Endometrial microvascular endothelial cells (primary cell): Measurements from ENCODE around the gene MIDN. TPM values are rescaled to one million over a fixed set of nuclear protein-coding genes. Genes with fewer than 3 reads are reported as not detected.
"Not testable (repeated sequence)": the region's sequence is repeated elsewhere in the genome, so short reads cannot be mapped to it uniquely, and the experiment has no call there.

Experiments used
- in situ Hi-C: cut with HindIII; loops from 2 replicates; pipeline ENCODE4 v1.10.0; 2017; ENCODE audit warnings: low sequenced_read_pairs, low pct_unique_long_range_greater_than_20kb; ENCODE audit errors: inconsistent ontology term
- total RNA-seq: library from RNA; depleted of rRNA; stranded (reverse); fragments of >200 nt; gene quantifications from one replicate; pipeline ENCODE4 v1.2.3, GENCODE V29; 2015; ENCODE audit errors: inconsistent ontology term

MIDN gene
- total RNA-seq, 1 donor from 2014 or later = 13.8 TPM

DNA sequence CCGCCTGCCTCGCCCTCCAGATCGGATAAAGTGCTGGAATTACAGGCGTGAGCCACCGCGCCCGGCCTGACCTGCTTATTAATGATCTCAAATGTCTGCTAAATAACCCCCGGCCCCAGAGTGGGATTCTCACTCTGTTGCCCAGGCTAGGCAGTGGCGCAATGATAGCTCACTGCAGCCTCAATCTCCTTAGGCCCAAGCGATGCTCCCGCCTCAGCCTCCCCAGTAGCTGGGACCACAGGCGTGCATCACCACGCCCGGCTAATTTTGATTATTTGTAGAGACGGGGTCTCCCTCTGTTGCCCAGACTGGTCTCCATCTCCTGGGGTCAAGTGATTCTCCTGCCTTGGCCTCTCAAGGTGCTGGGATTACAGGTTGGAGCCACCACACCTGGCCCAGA is 7.5 kb upstream of the MIDN start:
- in situ Hi-C loops = no loop called here

DNA sequence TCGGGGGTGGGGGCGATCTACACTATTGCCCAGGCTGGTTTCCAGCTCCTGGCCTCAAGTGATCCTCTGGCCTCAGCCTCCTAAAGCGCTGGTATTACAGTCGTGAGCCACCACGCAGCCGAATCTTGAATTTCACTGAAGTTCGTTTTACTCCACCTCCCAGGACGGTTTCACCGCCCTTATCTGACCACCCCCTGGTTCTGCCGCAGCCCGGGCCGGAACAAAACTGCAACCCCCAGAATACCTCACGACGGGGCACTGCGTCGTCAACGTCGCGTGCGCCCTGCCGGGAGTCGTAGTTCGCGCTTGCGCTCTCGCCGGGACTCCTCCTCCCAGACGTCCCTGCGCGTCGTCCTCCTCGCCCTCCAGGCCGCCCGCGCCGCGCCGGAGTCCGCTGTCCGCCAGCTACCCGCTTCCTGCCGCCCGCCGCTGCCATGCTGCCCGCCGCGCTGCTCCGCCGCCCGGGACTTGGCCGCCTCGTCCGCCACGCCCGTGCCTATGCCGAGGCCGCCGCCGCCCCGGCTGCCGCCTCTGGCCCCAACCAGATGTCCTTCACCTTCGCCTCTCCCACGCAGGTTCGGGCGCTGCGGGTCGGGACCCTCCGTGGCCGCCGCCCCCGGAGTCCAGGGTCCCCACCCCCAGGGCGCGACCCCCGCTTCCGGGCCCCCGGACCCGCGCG is 6.8 kb upstream of the MIDN start, which contains the start of gene ATP5F1D:
ATP5F1D (plus strand) TSS at position 335 of the 679 bp plus-strand sequence; CDS start at position 435, 100 bp downstream.
- in situ Hi-C loops = no loop called here

DNA sequence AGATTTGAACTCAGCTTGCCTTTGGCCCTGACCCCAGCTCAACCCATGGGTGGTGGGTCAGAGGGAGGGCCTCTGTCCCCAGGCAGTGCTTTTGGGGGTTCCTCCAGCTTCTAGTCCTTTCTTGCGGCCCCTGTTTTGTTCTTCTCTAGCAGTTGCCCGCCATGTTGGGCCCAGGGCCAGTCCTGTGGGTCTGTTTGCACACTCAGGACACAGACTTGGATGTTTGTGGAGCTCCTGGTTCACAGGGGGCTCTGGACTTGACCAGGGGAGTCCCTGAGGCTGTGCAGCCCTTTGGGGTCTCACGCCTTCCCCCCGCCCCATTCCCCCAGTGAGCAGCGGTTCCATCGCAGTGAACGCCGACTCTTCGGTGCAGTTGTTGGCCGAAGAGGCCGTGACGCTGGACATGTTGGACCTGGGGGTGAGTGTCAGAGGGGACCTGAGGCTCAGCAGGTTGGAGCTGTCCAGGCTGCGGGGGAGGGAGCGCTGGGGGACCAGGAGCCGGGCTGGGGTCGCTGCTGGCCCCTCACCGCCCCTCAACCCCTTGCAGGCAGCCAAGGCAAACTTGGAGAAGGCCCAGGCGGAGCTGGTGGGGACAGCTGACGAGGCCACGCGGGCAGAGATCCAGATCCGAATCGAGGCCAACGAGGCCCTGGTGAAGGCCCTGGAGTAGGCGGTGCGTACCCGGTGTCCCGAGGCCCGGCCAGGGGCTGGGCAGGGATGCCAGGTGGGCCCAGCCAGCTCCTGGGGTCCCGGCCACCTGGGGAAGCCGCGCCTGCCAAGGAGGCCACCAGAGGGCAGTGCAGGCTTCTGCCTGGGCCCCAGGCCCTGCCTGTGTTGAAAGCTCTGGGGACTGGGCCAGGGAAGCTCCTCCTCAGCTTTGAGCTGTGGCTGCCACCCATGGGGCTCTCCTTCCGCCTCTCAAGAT is 4.4 kb upstream of the MIDN start:
- in situ Hi-C loops = no loop called here

DNA sequence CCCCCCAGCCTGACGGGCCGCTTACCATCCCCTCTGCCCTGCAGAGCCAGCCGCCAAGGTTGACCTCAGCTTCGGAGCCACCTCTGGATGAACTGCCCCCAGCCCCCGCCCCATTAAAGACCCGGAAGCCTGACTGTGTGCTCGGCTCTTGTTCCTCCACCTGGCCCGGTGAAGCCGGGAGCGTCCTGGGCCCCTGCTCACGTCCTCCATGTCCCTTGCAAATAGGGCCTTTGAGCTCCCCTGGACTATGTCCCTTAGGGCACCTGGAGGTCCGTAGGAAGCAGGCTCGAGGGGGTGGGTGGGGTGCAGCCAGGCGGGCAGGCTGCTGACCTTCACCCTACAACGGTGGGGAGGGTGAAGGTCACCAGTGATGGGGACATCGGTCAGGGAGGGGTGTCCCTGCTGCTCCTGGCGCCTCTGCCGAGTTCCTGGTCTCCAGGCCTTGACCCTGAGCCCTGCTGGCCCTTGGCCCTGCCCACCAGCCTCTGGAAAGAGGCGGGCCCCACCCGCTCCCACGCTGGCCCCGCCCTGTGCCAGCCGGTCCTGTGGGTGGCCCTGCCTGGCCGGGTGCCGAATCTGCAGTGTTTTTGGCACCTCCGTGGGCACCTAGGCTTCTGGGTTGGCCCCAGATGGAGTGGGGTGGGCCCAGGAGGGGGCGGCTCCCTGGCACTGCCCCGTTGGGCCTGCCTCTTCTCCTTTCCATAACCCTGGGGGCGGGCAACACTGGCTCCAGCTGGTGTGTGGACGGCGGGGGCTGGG is 3.5 kb upstream of the MIDN start:
- in situ Hi-C loops = no loop called here

DNA sequence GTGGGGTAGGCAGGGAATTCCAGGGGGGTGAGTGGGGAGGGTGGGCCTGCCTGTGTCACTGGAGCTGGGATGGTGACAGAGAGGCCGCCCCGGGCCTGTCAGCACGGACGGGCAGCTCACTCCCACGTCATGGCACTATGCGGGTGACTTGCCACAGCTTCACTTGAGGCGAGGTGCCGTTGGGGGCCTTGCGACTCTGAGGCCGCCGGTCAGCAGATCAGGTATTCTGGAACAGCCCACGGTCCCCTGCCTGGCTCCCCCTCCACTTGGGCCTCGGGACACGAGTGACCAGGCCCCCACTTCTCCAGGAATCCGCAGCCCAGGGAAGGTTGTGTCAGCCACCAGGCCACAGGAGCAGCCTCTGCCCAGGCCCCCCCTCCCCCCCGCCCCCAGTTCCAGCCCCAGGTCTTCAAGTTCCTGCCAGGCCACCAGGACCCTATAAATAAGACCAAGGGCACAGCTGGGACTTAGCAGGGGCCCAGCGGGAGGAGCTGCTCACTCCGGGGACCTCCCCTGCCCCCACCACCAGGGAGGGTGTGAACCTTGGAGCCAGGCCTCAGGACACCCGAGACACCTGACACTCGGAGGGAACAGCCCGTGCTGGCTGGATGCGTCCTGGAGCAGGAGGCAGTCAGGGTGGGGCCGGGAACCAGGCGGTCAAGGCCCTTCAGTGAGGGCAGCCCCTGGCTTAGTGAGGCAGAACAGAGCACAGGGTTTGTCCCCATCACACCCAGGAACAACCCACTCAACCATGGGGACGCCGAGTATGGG is 2.7 kb upstream of the MIDN start:
- in situ Hi-C loops = no loop called here

DNA sequence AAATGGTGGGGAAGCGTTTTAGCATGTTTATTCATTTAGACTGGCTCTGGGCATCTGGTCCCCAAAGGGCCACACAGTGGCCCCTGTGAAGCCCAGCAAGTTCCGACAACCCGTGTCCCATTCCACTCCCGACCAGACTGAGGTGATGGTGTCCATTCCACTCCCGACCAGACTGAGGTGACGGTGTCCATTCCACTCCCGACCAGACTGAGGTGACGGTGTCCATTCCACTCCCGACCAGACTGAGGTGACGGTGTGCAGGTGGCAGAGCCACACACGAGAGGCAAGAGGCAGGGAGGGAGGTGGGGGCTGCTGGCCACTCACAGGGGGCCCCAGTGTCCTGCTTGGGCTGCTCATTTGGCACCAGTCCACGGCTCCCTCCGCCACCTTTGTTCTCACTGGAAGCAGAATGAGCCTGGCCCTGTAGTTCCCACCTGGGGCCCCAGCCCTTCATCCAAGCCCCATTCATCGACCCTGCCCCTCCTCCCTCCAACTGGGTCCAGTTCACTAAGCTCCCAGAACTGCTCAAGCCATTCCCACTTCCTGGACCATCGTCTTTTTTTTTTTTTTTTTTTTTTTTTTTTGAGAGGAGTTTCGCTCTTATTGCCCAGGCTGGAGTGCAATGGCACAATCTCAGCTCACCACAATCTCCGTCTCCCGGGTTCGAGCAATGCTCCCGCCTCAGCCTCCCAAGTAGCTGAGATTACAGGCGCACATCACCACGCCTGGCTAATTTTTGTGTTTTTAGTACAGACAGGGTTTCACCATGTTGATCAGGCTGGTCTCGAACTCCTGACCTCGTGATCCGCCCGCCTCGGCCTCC is 1.9 kb upstream of the MIDN start:
- in situ Hi-C loops = not testable (repeated sequence)

DNA sequence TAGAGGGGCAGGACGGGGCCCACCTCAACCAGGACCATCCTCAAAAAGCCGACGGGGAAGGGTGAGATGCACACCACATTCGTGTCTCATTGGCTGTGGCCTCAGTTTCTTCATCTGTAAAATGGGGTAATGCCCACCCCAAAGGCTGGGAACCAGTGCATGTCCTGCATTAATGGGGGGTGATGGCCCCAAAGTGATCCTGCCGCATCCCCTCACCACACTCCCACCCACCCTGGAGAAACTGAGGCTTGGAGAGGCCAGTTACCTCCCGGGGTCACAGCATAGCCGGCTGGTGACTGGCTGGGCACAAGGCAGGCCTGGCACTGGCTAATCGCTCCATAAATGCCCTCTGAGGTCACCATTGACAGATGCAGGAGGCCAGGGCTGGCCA is 640 bp upstream of the MIDN start:
- in situ Hi-C loops = no loop called here

DNA sequence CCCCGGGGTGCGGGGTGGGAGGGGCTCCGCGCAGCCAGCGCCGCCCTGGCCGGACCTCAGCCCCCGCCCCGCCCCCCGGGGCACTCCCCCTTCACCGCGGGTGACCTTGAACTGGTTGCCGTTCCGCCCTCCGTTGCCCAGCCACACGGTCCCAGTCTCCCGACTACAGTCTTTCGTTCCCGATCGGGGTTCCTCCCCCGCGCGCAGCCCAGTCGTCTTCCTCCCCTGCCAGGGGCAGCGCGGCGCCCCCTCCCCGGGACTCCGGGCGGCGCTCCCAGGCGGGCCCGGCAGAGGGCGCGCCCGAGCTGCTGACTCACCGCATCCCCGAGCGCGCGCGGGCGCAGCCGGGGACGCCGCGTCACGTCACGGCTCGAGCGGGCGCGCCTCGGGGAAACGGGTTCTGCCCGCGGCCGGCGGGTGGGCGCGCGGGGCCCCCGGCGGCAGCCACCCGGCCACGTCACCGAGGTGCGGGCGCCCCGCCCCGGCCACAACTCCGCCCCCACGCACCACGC is 459 bp downstream of the MIDN start:
- in situ Hi-C loops = no loop called here

DNA sequence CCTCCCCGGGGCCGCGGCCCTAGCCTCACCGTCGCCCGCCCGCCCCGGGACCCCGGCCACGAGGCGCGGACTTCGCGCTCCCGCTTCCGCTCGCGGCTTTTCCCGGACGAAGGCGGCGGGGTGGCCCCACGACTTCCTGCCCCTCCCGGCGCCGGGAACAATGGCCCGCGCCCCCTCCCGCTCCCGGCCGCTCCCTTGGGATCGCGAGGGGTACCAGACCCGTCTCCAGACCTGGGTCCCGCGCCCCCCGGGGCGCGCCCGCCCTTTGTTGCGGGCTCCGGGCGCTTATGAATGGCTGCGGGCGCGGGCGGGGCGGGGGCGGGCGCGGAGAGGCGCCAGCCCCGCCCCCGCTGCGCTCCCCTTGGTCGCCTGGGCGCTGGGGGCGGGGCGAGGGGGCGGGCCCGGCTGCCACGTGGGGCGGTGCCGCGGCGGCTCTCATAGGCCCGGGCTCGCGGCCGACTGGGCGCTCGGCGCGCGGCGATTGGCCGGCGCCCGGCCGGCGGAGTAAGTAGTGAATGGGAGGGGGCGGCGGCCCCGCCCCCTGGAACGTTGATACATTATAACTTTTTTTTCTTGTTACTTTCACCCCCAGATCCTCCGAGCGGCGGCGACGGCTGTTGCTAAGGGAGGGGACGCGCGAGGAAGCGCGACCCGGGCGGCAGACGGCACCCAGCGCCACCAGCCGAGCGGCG is 1.1 kb downstream of the MIDN start:
- in situ Hi-C loops = no loop called here

DNA sequence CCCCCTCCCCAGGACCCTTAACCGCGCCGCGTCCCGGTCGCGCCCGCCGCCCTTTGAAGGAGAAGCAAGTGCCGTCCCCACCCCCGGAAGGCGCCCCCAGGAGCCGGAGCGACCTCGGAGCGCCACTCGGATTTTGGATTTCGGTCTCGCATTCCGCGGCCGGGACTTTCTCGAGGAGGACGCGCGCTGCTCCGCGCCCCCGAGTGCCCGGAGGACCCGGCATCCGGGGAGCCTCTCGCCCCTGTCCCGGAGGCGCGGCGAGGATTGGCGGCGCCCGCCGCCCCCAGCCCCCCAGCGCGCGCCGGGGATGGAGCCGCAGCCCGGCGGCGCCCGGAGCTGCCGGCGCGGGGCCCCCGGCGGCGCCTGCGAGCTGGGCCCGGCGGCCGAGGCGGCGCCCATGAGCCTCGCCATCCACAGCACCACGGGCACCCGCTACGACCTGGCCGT is 1.6 kb downstream of the MIDN start:
- in situ Hi-C loops = no loop called here

DNA sequence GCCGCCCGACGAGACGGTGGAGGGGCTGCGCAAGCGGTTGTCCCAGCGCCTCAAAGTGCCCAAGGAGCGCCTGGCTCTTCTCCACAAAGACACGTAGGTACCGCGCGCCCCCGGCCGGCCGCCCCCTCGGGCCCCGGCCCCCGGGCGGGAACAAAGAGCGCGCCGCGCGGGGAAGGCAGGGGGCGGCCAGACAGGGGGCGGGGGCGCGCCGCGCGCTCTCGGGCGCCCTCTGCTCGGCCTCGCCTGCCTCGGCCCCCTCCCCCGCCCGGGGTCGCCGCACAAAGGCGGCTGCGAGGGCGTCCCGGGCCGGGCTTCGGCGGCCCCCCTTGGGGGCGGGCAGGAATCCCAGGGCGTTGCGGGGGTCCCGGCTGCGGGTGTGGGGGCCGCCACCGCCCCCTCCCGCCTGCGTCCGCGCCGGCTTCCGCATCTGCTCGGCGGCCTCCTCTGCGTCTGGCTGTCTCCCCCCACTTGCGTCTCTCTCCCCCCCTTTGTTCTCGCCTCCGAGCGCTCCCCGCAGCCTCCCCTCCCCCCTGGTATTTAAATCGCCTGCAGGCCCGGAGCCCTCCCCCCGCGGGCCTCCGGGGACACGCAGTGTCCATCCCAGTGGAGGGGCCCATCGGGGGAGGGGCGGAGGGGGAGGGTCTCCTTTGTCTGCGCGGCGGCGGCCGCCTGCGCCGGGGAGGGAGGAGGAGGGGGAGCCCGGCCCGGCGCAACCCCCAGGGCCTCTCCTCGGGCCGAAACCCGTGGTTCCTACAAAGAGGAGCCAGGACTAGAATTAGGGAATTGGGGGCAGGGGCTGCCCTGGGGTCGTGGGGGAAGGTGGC is 2.3 kb downstream of the MIDN start:
- in situ Hi-C loops = no loop called here

DNA sequence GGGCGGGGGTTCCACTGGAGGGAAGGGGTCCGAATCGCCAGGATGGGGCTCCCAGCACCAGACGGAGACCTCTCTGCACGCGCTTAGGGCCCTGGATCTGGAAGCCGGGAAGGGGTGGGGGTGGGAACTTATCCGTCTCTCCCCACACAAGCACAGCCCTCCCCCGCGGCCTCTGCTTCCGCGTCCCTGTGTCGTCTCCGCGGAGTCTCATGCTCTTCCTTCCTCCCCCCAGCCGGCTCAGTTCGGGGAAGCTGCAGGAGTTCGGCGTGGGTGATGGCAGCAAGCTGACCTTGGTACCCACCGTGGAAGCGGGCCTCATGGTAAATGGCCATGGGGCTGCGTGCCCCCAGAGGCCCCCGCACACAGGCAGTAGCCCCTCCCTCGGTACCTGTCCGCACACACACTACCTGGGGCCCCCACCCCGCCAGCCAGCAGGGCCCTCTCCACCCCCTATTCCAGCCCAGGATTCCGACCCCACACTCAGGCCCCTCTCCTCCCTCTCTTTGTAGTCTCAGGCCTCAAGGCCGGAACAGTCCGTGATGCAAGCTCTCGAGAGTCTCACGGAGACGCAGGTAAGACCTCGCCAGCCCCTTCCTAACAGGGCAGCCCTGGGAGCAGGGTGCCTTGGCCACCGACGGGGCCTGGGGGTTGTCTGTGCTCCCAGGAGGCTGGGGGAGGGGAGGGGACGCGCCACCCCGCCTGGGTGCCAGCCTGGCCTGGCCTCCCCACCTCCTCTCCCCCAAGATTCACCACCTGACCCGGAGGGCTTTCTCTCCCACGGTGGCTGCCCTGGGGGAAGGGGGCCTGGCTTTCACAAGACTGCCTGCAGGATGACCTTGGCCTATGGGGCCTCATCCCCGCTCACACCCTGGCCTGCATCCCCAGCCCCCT is 3.2 kb downstream of the MIDN start:
- in situ Hi-C loops = no loop called here

DNA sequence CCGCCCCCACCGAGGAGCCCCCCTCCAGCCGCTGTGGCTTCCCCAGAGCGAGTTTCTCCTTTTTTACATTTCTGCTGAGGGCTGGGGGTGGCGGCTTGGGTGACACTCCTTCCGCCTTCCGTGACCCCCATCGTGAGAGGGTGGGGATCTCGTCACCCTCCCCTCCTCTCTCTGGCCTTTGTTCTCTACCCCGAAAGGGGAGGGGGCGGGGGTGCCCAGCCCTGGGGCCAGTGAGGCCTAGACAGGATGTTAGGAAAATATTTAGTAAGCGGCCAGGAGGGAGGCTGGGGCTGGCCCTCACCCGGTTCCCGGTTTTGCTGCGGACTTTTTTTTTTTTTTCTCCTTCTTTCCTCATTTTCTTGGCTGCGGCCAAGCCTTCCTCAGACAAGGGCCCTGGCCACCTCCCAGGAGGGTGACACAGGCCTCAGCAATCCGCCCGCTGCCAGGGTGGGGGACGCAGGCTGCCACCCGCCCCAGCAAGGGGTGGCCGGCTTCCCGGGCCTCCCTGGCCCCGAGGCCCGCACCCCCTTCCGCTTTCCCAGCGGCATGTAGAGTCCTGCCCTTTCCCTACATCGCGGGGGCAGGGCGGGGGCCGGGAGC is 3.9 kb downstream of the MIDN start:
- in situ Hi-C loops = no loop called here

DNA sequence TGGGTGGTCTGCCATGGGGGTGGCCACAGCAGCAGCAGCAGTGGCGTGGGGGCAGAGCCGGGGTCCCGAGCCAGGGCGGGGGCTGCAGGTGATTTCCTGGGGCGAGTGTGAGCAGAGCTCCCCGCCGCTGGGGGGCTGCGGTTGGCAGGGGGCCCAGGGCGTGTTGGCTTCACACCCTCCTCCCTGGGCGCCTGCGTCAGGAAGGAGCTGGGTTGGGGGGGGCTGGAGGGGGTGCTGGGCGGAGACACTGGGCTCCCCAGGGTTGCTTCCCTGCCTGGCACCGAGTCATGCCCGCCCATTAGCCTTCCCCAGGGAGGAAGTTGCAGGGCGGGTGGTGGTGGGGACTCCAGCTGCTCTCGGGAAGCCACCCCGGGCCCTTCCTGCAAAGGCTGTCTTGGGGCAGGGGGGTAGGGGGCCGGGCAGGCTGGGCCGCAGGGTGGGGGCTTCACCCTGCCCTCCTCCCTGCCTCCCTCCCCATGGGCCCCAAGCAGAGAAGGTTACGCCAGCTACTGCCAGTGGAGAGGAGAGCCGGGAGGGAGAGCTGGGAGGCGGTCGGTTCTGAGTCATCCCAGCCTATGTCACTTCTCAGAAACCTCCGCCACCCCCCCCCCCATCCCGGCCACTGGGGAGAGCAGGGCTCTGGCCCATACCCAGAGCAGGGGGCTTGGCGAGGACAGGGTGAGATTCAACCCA is 4.6 kb downstream of the MIDN start:
- in situ Hi-C loops = no loop called here
